GM10847 (cell line): ENCODE measurements around the gene PTRH1.

ENCODE experiments used
- POLR2A ChIP-seq: IDR thresholded peaks from 2 replicates; pipeline ENCODE4 v1.6.1; 2011; ENCODE audit not compliant: insufficient read length; ENCODE audit errors: extremely low read depth

The PTRH1 gene

GRCh38 chr9:127667906-127668305, 47.6 kb downstream of the PTRH1 start:
- TF ChIP-seq POLR2A = no peak

- no peak for TF ChIP-seq POLR2A
Observed at GRCh38 chr9:127667127-127667844, 48.2 kb downstream of the PTRH1 start.

- TF ChIP-seq POLR2A = no peak
Observed at GRCh38 chr9:127664678-127665507, 50.6 kb downstream of the PTRH1 start.

DNA sequence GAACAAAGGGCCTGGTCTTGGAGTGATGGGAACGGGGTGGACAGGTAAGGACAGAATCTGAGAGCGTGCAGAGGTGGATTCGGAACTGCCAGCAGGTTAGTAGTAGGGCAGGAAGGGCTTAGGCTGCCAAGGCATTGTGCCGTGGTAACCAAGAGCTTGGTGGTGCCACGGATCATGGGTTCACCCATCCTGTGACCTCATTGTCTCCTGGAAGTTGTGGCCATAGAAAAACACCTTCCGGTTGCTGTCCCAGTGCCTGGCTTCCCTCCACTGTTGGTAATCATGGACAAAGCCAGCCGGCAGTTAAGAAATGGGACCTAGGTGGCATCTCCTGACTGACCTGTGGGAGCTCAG, 51.2 kb downstream of the PTRH1 start:
- TF ChIP-seq POLR2A = no peak
